ENCODE results near the gene HOXC9. TPM values are rescaled to one million over a fixed set of nuclear protein-coding genes. Genes with fewer than 3 reads are reported as not detected.
A peak's percentile ranks its signal among the peaks of the same experiment; 100 is the strongest.

The HOXC9 gene
- polyA plus RNA-seq, 6 donors from 2014 or later = not detected

GRCh38 chr12:54021432-54022013 is 21.6 kb downstream of the HOXC9 start:
- Mint-ChIP-seq H3K4me3 (peak overlapping the region in 3 of 8 donors; percentile 1 to 49 (median 11)), H3K9me3 (peaks cover 0 to 4% (median 2%) of the 10 kb centered on the region in 7 donors), H3K36me3 (no peaks in the 10 kb centered on the region), H3K27me3 (peaks cover 69 to 91% (median 89%) of the 10 kb centered on the region in 3 donors), H3K27ac (no peak overlapping the region), H3K4me1 (peaks cover 19 to 26% (median 20%) of the 10 kb centered on the region in 3 donors)
- ATAC-seq (ENCODE audit: low read depth in 2 of 2) = peak in 1 of 2 donors; percentile 30
- no peak for DNase-seq

- Mint-ChIP-seq H3K4me1 (peaks cover 12 to 22% (median 17%) of the 10 kb centered on the region in 3 donors), H3K9me3 (peaks cover 0 to 3% (median 0%) of the 10 kb centered on the region in 7 donors), H3K27ac (no peak overlapping the region), H3K36me3 (no peaks in the 10 kb centered on the region), H3K4me3 (peak overlapping the region in 1 of 8 donors; percentile 22), H3K27me3 (peaks cover 72 to 93% (median 92%) of the 10 kb centered on the region in 3 donors)
- DNase-seq (no peak), ATAC-seq (ENCODE audit: low read depth in 2 of 2) (no peak)
Observed at GRCh38 chr12:54022960-54023884, 23.3 kb downstream of the HOXC9 start.

- no peak for ATAC-seq (ENCODE audit: low read depth in 2 of 2)
- peaks cover 13 to 23% (median 21%) of the 10 kb centered on the region in 3 donors for H3K4me1 Mint-ChIP-seq
- DNase-seq = no peak
Observed at GRCh38 chr12:54024127-54024526, 24.2 kb downstream of the HOXC9 start.

GRCh38 chr12:54024581-54025305 is 24.8 kb downstream of the HOXC9 start:
- peaks cover 80 to 95% (median 93%) of the 10 kb centered on the region in 3 donors for H3K27me3 Mint-ChIP-seq
- ATAC-seq (ENCODE audit: low read depth in 2 of 2) (no peak), DNase-seq (no peak)
- H3K4me3 Mint-ChIP-seq = no peak overlapping the region
- H3K9me3 Mint-ChIP-seq = peaks cover 0 to 5% (median 0%) of the 10 kb centered on the region in 7 donors
- H3K4me1 Mint-ChIP-seq = peaks cover 12 to 24% (median 18%) of the 10 kb centered on the region in 3 donors
- no peak overlapping the region for H3K27ac Mint-ChIP-seq
- H3K36me3 Mint-ChIP-seq = no peaks in the 10 kb centered on the region

More at GRCh38 chr12:54024127-54024526, 24.2 kb downstream of the HOXC9 start:
- Mint-ChIP-seq H3K36me3 (no peaks in the 10 kb centered on the region), H3K9me3 (peaks cover 0 to 3% (median 0%) of the 10 kb centered on the region in 7 donors), H3K27ac (peak overlapping the region in 1 of 6 donors; percentile 50), H3K27me3 (peaks cover 79 to 97% (median 94%) of the 10 kb centered on the region in 3 donors), H3K4me3 (no peak overlapping the region)

GRCh38 chr12:54025499-54026405 is 25.8 kb downstream of the HOXC9 start:
- Mint-ChIP-seq H3K27ac (no peak overlapping the region), H3K27me3 (peaks cover 81 to 95% (median 93%) of the 10 kb centered on the region in 3 donors), H3K36me3 (no peaks in the 10 kb centered on the region)

GRCh38 chr12:54026640-54027441 is 26.9 kb downstream of the HOXC9 start:
- Mint-ChIP-seq H3K4me3 (peak overlapping the region in 1 of 8 donors; percentile 40), H3K27me3 (peaks cover 78 to 94% (median 93%) of the 10 kb centered on the region in 3 donors), H3K4me1 (peaks cover 14 to 25% (median 19%) of the 10 kb centered on the region in 3 donors), H3K36me3 (no peaks in the 10 kb centered on the region), H3K9me3 (peaks cover 0 to 3% (median 0%) of the 10 kb centered on the region in 7 donors), H3K27ac (peak overlapping the region in 2 of 6 donors; percentile 36 to 53)
- DNase-seq = no peak
- no peak for ATAC-seq (ENCODE audit: low read depth in 2 of 2)

More at GRCh38 chr12:54025499-54026405, 25.8 kb downstream of the HOXC9 start:
- Mint-ChIP-seq H3K9me3 (peaks cover 0 to 3% (median 0%) of the 10 kb centered on the region in 7 donors), H3K4me3 (no peak overlapping the region), H3K4me1 (peaks cover 12 to 22% (median 14%) of the 10 kb centered on the region in 3 donors)
- no peak for ATAC-seq (ENCODE audit: low read depth in 2 of 2)
- DNase-seq = no peak

GRCh38 chr12:54027442-54027786 is 27.5 kb downstream of the HOXC9 start:
- DNase-seq (no peak), ATAC-seq (ENCODE audit: low read depth in 2 of 2) (no peak)
- Mint-ChIP-seq H3K9me3 (peaks cover 0 to 3% (median 0%) of the 10 kb centered on the region in 7 donors), H3K27ac (no peak overlapping the region), H3K4me1 (peaks cover 18 to 28% (median 20%) of the 10 kb centered on the region in 3 donors), H3K27me3 (peaks cover 78 to 94% (median 93%) of the 10 kb centered on the region in 3 donors), H3K36me3 (no peaks in the 10 kb centered on the region), H3K4me3 (no peak overlapping the region)

- Mint-ChIP-seq H3K27me3 (peaks cover 78 to 94% (median 93%) of the 10 kb centered on the region in 3 donors), H3K4me3 (peak within 1 kb of the TSS in 3 of 8 donors; percentile 38 to 53 (median 39)), H3K27ac (peak within 1 kb of the TSS in 2 of 6 donors; percentile 42 to 49), H3K4me1 (peaks cover 26 to 38% (median 26%) of the 10 kb centered on the region in 3 donors), H3K9me3 (peaks cover 0 to 7% (median 5%) of the 10 kb centered on the region in 7 donors), H3K36me3 (no peaks in the 10 kb centered on the region)
- DNase-seq (no peak), ATAC-seq (ENCODE audit: low read depth in 2 of 2) (no peak)
Observed at GRCh38 chr12:54028314-54029201, 28.6 kb downstream of the HOXC9 start, which contains the start of gene HOXC6. HOXC6 (plus strand) TSS chr12:54028440; CDS start chr12:54028522, 82 bp downstream.

GRCh38 chr12:54029529-54030441 is 29.8 kb downstream of the HOXC9 start:
- ATAC-seq (ENCODE audit: low read depth in 2 of 2) (no peak), DNase-seq (no peak)
- peak overlapping the region in 2 of 6 donors; percentile 65 to 93 for H3K27ac Mint-ChIP-seq
- H3K4me3 Mint-ChIP-seq = peak overlapping the region in 4 of 8 donors; percentile 29 to 72 (median 51)
- peaks cover 76 to 92% (median 90%) of the 10 kb centered on the region in 3 donors for H3K27me3 Mint-ChIP-seq
- peaks cover 0 to 8% (median 5%) of the 10 kb centered on the region in 7 donors for H3K9me3 Mint-ChIP-seq
- H3K36me3 Mint-ChIP-seq = no peaks in the 10 kb centered on the region
- peaks cover 26 to 39% (median 32%) of the 10 kb centered on the region in 3 donors for H3K4me1 Mint-ChIP-seq

GRCh38 chr12:54030442-54030801 is 30.5 kb downstream of the HOXC9 start:
- ATAC-seq (ENCODE audit: low read depth in 2 of 2) (no peak), DNase-seq (no peak)
- Mint-ChIP-seq H3K4me1 (peaks cover 30 to 42% (median 35%) of the 10 kb centered on the region in 3 donors), H3K27me3 (peaks cover 77 to 92% (median 90%) of the 10 kb centered on the region in 3 donors), H3K9me3 (peaks cover 0 to 8% (median 5%) of the 10 kb centered on the region in 7 donors), H3K27ac (no peak overlapping the region), H3K36me3 (no peaks in the 10 kb centered on the region), H3K4me3 (peak overlapping the region in 1 of 8 donors; percentile 30)

Data from naive B cell (primary cell).